Epithelial cell of esophagus (primary cell): Measurements from ENCODE around the gene KDSR.

Experiments
- DNase-seq: peaks from one replicate; pipeline ENCODE4 v3.0.0; 2010; ENCODE audit warnings: low read depth
- H3K4me3 ChIP-seq: 2 replicates; pipeline ENCODE4 v1.5.1; 2011; ENCODE audit warnings: mild to moderate bottlenecking, low read length, control low read depth
- CTCF ChIP-seq: IDR thresholded peaks from 2 replicates; pipeline ENCODE4 v1.5.1; 2011; ENCODE audit warnings: low read depth, mild to moderate bottlenecking, low read length, control low read depth, inconsistent platforms; ENCODE audit not compliant: insufficient read depth; ENCODE audit errors: missing control alignments

The KDSR gene

GRCh38 chr18:63299837-63300745, 66.9 kb downstream of the KDSR start:
- no peak for DNase-seq
- TF ChIP-seq CTCF, result no peak
- H3K4me3 ChIP-seq, result no peak overlapping the region

- TF ChIP-seq CTCF, result no peak
- H3K4me3 ChIP-seq, result no peak overlapping the region
- DNase-seq, result no peak
Observed at GRCh38 chr18:63298400-63299365, 68.3 kb downstream of the KDSR start.

- no peak overlapping the region for H3K4me3 ChIP-seq
- DNase-seq, result no peak
- TF ChIP-seq CTCF, result no peak
Observed at GRCh38 chr18:63297687-63298399, 69.2 kb downstream of the KDSR start.

GRCh38 chr18:63293935-63294334, 73.1 kb downstream of the KDSR start:
- no peak for DNase-seq
- no peak overlapping the region for H3K4me3 ChIP-seq
- TF ChIP-seq CTCF, result no peak

GRCh38 chr18:63292831-63293683, 73.9 kb downstream of the KDSR start:
- no peak overlapping the region for H3K4me3 ChIP-seq
- DNase-seq, result no peak
- no peak for TF ChIP-seq CTCF

GRCh38 chr18:63291278-63291677, 75.7 kb downstream of the KDSR start:
- TF ChIP-seq CTCF, result no peak
- H3K4me3 ChIP-seq, result no peak overlapping the region
- DNase-seq, result no peak
